ENCODE data around the gene GRPR.

The GRPR gene

DNA sequence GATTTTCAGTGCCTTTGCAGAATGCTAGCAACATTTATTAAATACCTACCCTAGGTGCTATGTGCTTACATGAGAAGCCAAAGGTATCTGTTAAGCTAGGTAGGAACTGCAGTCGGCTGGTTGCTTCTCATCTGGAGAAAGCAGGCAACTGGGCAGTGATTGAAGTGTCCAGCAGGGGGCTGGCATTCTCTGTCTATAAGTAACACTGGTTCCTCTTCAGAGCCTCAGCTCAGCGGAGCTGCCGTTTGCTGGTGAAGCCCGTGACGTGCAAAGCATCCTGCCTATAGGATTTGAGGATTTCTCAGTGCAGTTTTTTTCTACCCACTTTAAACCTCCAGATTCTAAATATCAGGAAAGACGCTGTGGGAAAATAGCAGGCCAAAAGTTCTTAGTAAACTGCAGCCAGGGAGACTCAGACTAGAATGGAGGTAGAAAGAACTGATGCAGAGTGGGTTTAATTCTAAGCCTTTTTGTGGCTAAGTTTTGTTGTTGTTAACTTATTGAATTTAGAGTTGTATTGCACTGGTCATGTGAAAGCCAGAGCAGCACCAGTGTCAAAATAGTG, at the start of gene GRPR:
GRPR (plus strand) TSS at position 344 of the 565 bp plus-strand sequence. CDS start 389 bp downstream, outside the sequence.
- peak; percentile 91 for DNase-seq (ENCODE audit: low read depth)

DNA sequence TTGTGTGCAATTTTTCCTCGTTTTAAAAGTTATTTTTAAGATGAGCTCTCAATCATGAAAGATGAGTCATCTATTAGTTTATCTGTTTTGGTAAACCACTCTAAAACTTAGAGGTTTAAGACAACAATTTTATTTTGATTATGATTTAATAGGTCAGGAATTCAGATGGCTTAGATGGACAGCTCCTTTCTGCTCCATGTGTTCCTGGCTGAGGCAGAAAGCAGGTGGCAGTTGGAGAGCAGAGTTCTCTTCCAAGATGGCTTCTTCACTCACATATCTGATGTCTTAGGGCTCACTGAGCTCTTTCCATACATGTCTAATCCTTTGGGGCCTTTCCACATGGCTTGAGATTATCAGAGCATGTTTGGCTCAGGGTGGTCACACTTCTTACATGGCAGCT, 48.3 kb upstream of the GRPR start:
- peak; percentile 2 for DNase-seq (ENCODE audit: low read depth)

DNA sequence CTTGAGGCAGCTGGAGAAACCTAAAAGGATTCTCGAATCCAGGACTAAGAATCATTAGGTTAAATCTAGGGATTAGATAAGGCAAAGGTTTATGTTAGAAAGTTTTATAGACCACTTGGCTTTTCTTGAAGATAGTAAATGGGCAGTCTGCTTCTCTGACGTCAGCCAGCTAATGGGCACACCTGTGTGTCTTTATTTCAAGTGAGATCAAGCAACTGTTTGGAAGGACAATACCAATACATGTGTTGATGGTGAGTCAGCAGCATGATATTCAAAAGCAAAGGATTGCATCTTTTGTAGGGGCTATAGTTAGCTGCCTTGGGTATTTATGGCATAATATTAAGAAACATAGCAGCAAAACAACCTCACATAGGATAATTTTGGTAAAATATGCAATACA, 46.5 kb upstream of the GRPR start:
- no peak for DNase-seq (ENCODE audit: low read depth)

DNA sequence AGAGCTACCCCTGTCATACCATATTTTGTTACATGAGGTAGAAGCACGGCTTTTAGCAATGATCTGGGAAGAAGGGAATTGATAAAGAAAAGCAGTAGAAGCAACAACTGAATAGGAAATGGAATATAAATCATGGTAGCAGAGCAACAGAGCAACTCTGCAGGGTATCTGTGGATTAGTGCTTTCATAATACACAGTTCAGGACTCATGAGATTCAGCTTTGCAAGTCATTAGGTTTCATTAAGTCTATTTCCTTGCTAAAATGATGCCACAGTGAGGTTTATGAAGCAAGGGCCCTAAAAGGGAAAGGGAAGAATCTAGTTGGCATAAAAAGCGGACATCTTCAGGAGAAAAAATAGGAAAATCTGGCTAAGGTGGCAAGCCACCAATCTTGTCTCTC, 45.6 kb upstream of the GRPR start:
- no peak for DNase-seq (ENCODE audit: low read depth)

DNA sequence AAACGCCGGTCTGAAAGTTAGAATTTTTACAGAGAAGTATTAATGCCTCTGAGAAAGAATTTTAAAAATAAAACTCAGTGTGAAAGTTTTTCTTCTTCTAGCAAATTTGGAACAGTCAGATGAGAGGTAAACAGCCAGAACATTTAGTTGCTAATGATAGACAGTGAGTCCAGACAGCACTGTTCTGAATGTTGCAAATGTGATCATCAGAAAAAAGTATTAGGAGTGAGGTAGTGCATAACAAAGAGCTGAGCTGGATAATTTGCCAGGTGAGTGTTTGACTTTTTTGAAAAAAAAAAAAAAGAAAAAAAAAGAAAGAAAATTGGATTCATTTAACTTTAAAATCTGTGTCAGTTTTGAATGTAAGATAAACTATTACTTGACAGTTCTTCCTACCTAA, 42.0 kb upstream of the GRPR start:
- DNase-seq (ENCODE audit: low read depth): no peak

DNA sequence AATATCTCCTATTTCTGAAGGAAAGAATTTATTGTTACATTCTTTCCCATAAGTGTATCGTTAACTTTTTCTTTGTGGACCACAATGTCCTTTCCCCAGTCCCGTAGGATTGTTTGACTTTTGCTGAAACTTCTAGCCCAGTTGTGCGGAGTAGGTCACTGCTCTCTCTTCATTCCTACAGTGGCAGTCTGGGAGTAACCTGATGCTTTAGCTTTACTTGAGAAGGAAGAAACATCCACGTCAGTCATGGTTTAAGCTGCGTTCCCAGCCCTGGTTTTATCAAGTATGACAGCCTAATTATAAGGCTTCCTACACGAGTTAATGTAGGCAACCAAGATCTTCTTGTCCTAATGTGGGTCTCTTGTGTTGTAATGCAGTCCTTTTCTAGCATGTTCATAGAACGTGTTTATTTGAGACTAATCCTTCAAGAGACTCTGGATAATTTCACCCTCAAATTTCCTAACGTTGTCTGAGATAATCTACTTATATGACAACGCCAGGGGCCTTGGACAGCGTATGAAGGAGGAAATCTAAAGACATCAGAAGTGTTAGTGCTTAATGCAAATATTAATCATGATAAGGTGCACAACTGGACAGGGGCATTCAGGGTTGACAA, 40.8 kb upstream of the GRPR start:
- no peak for DNase-seq (ENCODE audit: low read depth)

DNA sequence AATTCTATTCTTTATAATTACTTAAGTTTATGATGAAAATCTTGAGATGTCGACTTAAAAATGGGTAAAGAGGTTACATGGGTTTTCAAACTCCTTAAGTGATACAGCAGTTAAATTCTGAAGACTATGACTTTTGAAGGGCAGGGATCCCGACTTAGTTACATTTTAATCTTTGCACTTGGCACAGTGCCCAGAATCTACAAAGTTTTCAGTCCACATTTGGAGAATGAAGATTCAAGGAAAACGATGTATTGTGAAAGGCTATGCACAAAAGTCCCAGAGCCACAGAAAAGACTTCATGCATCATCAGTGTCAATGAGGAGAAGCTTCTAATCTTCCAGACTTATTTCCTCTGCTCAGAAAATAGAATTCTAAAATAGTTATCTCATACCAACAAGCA, 36.3 kb upstream of the GRPR start:
- peak; percentile 2 for DNase-seq (ENCODE audit: low read depth)

DNA sequence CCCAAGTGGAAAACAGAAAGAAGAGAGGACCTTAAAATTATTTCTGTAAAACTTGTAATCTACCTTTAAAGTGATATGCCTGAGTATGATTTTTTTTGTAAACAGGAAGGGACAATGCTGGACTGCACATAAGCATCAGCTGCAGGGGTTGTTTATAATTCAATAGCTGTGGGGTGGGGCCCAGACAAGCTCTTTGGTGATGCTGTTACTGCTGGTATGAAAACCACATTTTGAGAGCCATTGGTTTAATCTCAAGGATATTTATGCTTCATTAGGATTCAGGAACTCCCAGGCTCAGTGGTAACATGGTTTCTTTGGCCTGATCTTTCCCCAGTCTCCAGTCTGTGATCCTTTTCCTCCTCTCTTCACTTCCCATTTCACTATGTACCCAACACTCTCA, 34.3 kb upstream of the GRPR start:
- DNase-seq (ENCODE audit: low read depth): peak; percentile 3

DNA sequence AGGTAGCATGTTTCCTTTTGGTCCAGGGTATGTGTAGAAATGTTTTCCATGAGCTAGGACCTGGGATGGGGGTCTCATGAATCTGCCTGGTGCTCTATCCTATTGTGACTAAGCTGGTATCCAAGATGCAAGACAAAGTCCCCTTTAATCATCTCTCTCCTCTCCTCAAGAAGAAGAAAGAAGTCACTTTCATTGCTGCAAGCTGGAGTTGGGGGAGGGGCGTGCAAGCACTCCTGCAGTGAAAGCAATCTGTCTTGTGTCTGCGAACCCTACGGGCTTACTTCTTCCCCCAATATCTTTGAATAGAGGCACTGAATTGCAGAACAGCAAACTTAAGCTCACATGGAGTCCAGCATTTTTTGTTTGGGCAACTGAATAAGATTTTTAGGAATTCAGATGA, 27.2 kb upstream of the GRPR start:
- DNase-seq (ENCODE audit: low read depth): no peak

DNA sequence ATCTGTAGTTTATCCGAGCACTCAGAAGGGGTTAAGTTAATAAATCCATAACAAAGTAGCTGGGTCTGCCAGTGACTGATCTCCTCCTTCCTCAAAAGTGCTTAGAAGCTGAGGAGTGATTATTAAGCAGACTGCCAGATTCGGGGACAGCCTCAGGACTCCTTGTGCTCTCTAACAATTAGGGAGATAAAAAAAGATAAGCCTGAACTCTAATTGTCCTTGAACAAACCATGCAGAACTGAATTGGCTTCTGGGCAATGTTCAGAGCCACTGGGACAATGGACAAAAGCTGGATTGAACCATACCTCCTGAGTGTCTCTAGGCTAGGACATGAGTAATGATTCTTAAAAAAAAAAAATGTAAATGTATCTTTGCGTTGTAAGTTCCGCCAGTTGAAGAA, 22.7 kb upstream of the GRPR start:
- no peak for DNase-seq (ENCODE audit: low read depth)

DNA sequence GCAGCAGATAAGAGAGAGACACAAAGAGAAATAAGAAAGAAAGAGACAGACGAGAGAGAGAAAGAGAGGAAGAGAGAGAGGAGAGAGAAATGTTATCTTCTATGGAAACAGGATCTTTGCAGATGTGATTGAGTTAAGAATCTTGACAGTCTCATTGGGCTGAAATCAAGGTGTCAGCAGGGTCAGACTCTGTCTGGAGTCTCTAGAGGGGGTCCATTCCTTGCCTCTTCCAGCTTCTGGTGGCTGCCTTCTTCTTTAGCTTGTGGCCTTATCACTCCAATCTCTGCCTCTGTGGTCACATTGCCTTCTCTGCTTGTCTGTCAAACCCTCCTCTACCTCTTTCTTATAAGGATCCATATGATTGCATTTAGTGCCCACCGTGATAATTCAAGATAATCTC, 21.8 kb upstream of the GRPR start:
- no peak for DNase-seq (ENCODE audit: low read depth)

DNA sequence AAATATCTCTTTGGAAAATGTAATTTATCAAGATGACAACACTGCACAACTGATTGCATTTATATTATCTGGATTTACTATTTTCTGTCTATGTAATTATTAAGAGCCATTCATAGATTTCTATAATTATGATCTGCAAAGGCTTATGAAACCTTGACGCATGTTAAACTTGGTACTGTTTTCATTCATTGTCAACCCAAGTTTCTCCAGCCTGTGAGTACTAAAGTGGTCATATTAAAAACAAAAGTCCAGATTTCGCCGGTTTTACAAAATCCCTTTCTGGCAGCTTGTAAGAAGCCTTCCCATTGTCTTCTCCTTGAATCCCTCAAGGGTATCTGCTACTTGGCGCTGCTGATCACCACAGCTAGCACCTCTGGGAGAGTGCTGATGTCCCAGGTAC, 19.7 kb upstream of the GRPR start:
- DNase-seq (ENCODE audit: low read depth): no peak

DNA sequence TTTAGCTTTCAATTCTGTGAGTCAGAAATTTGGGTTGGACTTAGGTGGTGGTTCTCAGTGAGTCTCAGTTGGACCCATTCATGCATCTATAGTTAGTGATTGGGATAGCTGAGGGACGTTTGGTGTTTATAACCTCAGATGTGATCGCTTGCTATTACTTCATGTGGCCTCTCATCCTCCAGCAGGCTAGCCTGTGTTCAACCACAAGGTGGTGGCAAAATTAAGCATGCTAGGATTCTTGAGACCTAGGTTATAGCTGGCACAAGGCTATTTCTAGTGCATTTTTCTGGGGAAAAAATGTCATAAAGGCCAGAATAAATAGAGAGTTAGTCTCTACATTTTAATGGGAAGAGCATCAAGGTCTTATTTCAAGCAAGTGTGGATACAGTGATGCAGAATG, 10.9 kb upstream of the GRPR start:
- no peak for DNase-seq (ENCODE audit: low read depth)

DNA sequence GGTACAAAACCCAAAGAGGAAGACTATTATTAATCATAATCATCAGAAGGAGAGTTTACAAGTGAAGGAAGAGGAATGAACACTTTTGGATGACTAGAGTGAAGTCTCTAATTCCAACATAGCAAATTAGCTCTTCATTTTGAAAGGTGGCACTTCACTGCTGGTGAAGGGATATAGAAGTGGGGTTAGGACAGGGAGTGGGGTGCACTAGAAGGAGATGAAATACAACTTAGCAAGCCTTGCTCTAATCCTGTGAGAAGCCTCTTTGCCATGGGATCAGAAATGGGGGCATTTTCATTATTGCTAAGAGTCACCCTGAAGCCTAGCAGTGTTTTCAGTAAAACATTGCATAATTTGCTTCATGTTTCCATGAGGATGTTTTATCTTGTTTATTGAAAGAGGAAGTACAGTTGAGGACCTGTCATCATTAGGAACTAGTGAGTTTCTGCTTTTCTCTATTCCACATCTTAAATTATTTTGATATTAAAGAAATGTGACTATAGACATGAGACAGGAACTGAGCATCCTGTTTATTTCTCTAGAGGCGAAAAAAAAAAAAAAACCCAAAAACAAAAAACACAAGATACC, 9.3 kb upstream of the GRPR start:
- DNase-seq (ENCODE audit: low read depth): no peak

DNA sequence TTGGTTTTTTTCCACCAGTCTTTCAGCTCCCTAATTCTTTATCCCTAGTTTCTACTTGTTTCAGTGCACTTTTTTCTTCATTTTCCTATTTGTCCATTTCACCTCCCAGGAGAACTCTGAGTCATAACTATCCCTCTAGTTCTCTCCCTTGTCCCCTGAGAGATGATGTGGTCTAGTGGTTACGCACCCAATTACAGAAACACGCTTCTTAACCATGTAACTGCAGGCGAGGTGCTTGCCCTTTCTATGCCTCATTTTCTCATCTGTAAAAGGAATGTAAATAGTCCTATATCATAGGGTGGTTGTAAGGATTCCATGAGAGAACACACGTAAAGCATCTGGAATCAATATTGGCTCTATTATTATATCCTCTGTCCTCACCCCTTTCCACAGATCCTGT, 8.8 kb upstream of the GRPR start:
- peak; percentile 45 for DNase-seq (ENCODE audit: low read depth)

DNA sequence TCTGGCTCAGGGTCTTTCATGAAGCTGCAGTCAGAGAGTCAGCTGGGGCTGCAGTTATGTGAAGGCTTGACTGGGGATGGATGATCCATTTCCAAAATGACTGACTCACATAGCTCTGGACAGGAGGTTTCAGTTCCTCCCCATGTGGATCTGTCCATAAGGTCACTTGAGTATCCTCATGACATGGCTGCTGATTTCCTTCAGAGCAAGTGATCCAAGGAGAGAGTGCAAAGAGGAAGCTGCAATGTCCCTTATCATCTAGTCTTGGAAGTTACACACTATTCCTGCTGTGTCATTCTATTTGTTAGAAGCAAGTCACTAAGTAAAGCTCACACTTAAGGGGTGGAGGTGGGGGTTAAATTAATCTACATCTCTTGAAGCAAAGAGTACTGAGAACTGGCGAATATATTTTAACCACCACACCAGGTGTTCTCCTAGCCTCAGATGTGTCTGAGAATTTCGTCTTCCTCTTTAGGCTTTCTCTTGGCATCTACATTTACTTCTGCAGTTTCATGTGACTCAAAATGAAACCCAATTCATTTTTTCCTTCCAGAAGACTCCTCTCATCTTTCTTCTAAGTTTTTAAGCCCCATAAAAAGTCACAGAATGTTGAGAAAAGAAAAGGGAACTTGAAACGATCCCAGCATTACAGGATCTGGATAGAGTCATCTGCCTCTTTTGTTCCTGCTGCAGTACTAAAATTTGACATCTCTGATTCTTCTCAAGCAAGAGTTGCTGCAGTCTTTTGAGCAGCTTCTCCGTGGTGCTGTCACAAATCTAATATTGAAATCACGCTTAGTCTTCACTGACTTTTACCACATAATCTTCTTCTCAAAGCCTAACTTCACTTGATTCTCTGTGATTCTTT, 3.8 kb upstream of the GRPR start:
- DNase-seq (ENCODE audit: low read depth): no peak

DNA sequence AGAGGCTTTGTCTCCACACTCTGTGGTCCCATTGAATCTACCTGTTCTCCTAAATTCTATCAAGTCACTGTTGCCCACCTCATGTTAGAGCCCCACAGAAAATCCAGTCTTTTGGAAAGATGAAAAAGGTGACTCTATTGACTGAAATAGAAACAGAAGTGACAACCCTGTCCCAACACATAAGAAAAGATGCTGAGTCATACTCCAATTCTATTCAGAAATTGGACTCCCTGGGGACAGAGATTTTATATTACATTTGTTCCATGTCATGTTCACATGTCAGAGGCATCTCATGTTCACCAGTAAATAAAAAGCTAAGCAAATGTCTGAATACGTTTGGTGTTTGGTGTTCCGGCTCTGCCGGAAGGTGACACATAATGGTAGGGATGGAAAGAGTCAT, 2.9 kb upstream of the GRPR start:
- DNase-seq (ENCODE audit: low read depth): no peak

DNA sequence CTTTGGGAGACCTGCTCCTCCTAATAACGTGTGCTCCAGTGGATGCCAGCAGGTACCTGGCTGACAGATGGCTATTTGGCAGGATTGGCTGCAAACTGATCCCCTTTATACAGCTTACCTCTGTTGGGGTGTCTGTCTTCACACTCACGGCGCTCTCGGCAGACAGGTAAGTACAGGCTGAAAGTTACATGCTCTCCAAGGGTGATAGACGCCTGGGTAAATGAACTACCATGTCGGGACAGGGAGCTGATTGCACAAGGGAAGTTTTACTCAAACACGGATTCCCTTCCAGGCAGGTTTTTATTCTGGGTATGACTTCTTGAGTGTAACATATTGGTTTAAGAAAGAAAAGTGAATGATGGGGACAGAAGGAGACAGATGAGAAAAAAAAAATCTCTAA, 836 bp downstream of the GRPR start:
- no peak for DNase-seq (ENCODE audit: low read depth)

DNA sequence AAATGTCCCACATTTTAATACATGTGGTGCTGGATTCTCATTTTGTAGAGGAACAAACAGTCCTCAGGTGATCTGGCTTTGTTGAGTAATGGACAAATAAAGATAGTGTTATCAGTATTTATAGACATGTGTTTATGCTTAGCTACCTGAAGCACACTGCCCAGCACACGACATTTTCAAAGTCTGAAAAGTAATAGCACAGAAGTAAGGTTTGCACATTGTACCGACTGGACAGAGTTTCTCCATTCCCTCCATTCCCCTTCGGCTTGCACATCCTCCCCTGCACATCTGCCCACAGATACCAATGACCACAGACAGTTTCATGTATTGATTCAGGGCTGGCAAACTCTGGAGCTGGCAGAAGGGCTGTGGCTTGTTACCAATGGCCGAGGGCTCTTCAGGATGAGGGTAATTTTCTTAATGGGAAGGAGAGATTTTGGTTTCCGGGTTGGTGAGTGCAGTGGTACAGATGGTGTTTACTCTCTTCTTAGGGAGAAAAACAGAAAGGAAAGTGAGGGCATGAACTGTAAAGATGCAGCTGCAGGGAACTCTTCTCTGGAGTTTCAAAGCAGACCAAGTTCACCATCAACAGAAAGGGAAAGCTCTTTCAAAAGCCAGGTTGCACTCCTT, 2.3 kb downstream of the GRPR start:
- no peak for DNase-seq (ENCODE audit: low read depth)

DNA sequence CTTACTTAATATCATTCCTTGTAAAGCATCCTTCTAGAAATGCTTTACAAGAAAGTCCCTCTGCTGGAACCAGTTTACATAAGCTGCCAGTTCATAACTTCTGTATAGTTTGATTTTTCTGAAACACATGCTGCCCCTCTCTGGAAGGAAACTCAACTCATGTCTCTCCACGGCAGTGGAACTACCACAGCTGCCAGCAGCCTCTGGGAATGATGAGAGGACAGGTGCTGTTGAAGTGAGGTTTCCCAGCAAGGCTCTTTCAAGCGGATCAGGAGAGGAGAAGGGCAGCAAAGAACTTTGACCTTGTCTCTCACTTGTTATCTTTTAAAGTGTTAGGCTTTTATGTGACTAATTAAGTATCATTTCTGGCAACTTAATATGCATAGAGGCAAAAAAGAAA, 7.3 kb downstream of the GRPR start:
- DNase-seq (ENCODE audit: low read depth): no peak

DNA sequence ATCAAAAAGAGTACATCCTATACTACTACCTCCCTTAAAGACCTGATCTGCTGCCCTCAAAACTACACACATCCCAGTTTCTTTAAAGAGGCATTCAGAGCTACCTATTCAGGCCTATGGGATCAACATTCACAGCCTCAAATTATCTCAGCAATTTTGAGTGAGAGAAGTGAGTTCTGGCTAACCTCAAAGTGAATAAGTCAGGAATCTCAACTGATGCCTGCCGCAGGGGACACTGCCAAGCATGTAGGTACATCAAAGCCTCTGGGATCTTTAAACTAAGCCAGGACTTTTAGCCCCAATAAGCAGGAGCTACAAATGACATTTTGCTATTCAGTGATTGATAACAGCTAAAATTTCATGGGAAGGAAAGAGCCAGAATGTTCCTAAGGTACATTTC, 11.6 kb downstream of the GRPR start:
- DNase-seq (ENCODE audit: low read depth): no peak

DNA sequence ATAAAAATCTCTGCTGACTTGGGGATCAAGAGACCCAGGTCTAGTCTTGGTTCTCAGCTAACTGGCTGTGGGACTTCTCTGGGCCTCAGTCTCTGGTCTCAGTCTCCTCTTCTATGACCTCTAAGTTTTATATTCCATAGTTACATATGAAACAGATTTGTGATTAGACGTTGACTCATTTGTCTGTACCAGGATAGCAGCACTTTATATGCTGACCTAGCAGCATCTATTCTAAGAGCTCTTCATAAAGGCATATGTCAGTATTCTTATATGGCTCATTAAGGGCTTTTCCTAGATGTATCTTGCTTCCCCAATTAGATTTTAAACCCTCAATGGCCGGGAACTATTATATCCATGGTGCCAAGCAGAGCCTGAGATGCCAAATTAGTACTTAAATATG, 12.7 kb downstream of the GRPR start:
- DNase-seq (ENCODE audit: low read depth): no peak

Data from iris pigment epithelial cell (primary cell).